ENCODE results near the gene MAGEA9B.
"Not testable (repeated sequence)": the region's sequence is repeated elsewhere in the genome, so short reads cannot be mapped to it uniquely, and the experiment has no call there.

DNA sequence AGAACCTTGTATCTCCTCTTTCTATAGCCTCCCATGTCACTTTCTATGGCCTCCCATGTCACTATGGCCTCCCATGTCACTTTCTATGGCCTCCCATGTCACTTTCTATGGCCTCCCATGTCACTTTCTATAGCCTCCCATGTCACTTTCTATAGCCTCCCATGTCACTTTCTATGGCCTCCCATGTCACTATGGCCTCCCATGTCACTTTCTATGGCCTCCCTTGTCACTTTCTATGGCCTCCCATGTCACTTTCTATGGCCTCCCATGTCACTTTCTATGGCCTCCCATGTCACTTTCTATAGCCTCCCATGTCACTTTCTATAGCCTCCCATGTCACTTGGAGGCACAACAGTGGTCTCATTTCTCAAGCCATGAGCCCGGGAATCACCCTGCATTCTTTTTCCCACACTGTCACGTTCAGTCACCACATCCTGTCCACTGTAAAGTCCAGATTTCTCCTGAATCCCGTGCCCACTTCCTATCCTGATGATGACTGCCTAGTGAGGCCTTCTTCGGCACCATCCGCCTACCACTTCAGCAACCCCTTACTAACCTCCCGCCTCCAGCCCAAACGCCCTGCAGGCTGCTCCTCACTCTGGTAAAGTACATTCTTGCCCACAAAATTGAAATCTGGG, 18.1 kb upstream of the MAGEA9B start:
- TF ChIP-seq EP300, POLR2AphosphoS5, POLR2A (IDR thresholded peaks at IDR 0.05): not testable (repeated sequence)
- TF ChIP-seq, protein P1, sequence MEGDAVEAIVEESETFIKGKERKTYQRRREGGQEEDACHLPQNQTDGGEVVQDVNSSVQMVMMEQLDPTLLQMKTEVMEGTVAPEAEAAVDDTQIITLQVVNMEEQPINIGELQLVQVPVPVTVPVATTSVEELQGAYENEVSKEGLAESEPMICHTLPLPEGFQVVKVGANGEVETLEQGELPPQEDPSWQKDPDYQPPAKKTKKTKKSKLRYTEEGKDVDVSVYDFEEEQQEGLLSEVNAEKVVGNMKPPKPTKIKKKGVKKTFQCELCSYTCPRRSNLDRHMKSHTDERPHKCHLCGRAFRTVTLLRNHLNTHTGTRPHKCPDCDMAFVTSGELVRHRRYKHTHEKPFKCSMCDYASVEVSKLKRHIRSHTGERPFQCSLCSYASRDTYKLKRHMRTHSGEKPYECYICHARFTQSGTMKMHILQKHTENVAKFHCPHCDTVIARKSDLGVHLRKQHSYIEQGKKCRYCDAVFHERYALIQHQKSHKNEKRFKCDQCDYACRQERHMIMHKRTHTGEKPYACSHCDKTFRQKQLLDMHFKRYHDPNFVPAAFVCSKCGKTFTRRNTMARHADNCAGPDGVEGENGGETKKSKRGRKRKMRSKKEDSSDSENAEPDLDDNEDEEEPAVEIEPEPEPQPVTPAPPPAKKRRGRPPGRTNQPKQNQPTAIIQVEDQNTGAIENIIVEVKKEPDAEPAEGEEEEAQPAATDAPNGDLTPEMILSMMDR (IDR thresholded peaks at IDR 0.05), result not testable (repeated sequence)
